DMS 273 treated with DMSO at 0.1 percent for 48 hours (cell line): Measurements from ENCODE around the gene RAP1A.
"Not testable (repeated sequence)": the region's sequence is repeated elsewhere in the genome, so short reads cannot be mapped to it uniquely, and the experiment has no call there.

Source experiments
- DNase-seq: peaks from one replicate; lab custom pipeline; 2025; lab: John Stamatoyannopoulos, UW

Gene RAP1A

DNA sequence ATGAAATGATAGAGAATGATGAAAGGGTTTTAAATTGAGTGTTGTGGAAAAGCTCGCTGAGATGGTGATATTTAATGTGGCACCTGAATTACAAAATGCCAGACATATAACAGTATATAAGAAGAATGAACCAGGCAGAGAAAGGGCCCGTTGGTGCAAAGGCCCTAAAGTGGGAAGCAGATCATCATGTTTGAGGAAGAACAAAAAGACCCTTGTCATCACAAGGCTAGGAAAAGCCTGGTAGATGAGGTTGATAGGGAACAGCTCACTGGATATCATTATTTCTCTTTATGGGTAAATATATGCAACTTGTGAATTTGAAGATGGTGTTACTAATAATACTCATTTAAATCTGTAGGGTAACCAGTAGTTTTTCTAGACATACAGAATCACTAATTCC is 11.0 kb downstream of the RAP1A start:
- DNase-seq = no peak

DNA sequence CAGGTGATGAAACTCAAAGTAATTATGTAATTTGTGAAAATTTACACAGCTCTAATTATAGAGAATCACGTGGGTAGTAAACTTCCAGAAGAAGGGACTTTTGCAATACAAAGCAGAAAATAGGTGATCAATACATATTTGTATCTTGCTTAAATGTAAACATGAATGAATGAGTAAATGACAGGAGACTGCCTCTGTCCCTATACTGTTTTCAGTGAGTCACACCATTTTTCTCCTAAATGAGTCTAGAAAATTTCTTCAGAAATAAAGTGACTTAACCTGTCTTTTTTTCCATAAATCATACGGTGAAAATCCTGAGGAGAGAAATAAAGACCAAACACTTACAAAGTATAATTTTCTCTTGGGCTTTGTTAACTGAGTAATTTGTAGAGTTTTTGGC is 11.9 kb downstream of the RAP1A start:
- DNase-seq = no peak

DNA sequence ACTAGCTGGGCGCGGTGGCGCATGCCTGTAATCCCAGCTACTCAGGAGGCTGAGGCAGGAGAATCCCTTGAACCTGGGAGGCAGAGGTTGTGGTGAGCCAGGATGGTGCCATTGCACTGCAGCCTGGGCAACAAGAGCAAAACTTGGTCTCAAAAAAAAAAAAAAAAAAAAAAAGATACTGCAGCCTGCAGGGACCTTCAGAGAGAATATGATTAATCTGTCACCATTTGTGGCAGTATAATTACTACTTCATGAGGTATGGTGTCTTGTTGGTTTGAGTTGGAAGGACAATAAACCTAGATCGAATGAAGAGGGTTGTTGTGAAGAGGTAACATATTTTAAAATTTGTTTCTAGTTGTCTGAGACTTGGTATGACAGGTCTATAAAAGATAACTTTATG is 13.2 kb downstream of the RAP1A start:
- DNase-seq = not testable (repeated sequence)

DNA sequence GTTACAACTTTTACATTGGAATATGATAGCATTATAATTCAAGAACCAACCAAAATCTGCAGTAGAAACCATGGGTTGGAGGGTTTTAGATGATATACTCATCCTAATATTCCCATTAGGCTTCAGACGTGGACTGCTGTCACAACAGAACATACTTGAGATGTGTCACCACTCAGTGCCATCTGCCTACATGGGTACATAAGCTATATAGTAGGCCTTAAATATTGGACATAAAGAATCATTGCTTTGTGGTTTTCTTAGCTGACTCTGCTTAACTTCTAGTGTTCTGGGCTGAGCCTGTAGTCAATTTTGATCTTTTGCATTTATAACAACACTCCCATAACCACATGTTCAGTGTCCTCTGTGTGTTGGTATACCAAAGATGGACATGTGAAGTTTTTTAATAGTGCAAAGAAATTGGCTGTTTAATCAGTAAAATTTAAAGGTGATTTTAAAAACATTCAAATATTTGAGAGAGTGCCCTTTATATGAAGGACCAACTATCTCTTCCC is 14.2 kb downstream of the RAP1A start:
- DNase-seq = no peak

DNA sequence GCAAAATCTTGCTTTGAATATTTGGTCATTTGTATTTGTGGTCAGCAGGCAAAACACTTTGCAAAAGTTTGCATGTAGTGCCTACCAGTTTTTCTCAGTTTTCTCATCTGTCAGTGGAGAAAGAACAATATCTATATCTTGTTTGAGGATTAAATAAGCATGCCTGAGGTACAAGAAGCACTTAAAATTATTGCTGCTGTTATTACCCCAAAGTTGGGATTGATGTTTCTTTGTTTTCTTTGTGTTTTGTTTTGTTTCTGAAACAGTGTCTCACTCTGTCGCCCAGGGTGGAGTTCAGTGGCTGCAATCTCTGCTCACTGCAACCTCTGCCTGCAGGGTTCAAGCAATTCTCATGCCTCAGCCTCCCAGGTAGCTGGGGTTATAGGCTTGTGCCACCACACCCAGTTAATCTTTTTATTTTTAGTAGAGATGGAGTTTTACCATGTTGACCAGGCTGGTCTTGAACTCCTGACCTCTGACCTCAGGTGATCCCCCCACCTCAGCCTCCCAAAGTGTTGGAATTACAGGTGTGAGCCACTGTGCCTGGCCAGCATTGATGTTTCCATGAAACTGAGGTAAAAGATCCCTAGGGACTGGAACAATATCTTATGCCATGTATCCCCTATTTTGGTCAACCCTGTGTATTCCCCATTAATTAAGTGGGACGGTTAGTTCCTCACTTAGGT is 15.9 kb downstream of the RAP1A start:
- DNase-seq = no peak

DNA sequence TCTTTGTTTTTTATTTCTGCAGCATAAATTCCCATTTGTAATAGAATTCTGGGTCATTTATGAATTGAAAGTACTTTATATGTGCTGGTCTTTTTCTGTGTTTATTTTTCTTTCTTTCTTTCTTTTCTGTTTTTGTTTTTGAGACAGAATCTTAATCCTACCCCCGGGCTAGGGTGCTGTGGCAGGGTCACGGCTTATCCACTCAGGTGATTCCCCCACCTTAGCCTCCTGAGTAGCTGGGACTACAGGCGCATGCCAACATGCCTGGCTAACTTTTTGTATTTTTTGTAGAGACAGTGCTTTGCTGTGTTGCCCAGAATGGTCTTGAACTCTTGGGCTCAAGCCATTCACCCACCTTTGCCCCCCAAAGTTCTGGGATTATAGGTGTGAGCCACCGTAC is 18.7 kb downstream of the RAP1A start:
- no peak for DNase-seq

DNA sequence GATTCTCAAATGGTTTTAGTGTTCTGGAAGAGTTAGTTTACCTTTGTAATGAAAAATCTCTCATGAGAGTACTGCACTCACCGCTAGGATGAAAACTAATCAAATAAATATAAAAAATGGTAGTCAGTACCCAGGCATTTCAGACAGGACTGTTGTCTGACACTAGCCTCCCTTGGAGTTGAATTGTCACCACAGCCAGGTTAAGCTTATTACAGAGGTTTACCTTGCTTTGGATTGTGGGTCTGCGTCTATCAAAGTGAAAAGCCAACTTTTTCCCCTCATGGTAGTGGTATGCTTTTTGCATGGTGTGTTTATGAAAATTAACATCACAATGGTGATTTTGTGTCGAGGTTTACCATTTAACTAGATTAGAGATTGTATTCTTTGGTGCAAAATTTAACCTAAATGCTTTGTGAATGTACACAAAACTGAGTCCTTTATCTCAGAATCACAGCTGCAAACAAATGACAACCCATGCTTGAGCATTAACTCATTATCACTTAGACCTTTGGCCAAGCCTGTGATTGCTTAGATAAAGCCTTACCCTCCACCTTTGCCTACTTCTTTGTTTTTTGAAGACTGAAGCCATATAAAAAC is 20.1 kb downstream of the RAP1A start:
- DNase-seq = no peak

DNA sequence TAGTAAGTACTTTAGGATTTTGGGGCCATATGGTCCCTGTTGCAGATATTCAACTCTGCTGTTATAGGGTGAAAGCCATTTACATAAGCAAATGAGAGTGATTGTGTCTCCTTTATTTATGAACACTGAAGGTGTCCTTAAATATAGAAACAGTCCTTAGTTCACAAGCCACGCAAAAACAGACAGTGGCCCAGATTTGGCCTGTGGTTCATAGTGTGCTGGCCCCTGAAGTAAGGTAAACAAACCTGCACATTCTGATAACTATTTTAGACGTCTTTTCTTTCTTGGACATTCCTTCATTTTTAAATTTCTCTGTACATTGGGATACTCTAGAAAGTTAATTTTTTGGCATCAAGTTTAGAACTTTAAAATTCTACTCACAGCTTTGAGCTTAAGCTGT is 23.5 kb downstream of the RAP1A start:
- DNase-seq = no peak

DNA sequence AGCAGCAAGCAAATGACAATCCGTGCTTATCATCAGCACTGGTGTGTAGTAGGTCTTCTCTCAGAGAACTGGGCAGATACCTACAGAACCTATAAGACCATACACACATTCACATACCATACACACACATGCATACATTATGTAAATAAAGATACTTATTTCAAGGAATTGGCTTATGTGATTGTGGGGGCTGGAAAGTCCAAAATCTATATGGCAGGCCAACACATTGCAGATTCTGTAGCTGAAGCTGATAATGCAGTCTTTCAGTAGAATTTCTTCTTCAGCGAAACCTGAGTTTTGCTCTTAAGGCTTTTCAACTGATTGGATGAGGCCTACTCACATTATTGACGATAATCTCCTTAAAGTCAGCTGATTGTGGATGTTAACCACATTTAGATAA is 24.1 kb downstream of the RAP1A start:
- DNase-seq = no peak

DNA sequence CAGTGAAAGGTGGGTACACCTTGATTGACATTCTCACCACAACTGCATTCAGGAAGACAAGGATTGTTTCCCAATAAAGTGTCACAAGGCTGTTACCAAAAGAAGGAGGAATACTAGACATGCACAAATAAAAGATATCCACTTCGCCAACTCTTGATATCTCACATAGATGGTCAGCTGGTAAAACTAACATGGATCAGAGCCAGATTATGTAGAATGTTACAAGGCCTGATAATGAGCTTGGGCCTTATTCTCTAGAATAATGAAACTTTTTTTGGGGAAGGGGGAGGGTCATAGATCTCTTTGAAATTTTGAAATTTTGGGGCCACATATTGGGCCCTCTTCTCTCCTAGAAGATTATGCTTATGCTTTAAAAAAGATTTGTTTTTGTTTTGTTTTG is 24.9 kb downstream of the RAP1A start:
- no peak for DNase-seq

DNA sequence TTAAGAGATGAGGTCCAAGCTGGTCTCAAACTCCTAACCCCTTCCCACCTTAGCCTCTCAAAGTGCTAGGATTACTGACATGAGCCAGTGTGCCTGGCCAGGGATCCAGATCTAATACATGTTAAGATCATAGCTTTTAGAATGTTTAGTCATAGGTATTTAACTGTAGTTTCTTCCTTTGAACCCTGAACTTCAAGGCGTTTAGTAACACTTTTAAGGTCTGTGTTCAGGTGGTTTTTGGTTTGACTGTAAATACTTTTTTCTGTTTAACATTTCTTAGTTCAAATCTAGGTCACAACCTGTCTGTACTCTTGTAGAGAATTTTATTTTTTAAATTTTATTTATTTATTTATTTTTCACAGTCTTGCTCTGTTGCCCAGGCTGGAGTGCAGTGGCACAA is 28.1 kb downstream of the RAP1A start:
- no peak for DNase-seq

DNA sequence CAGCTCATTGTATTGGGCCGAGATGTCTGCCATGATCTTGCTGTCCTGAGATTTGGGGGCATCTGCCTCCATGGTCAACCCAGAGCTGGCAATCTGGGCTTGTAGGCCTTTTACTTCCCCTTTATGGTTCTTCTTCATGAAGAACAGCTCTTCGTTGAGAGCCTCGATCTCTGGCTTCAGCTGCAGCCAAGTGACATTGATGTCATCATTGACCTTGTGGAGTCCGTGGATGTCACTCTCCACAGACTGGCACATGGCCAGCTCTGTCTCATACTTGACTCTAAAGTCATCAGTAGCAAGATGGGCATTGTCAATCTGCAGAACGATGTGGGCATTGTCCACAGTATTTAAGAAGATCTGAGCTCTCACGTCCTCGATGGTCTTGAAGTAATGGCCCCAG is 29.2 kb downstream of the RAP1A start:
- DNase-seq = no peak

DNA sequence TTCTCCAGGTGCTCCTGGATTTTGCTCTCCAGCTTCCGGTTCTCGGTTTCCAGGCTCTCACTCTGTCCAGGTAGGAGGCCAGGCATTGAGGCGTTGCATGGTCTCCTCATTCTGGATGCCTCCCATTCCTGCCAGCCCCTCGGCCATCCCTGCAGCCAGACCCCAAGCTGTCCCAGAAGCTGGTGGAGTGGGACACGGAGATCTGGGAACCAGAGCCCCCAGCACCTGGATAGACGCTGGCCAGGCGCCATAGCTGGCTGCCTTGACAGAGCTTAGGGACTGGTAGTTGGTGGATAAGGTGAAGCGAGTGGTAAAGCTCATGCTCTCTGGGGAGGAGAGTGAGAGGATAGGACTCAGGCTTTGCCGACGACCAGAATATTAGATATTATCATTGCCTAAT is 29.6 kb downstream of the RAP1A start:
- DNase-seq = no peak

DNA sequence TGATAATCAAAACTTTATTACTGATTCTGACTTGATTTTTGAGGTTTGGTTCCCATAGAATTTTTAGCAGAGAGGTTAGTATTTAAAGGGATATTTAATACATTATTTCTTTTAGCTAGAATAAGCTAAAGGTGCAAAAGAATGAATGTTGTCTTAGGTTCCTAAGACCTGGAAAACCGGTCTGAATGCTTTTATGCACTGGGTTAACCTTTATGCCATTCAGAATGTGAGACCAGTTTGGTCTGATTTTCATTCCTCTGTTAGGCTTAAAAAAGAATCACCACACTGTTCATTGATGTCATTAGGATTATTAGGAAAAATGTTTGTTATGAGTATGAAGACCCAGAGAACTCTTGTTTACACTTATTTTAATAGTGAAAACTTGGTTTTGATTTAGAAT is 30.1 kb downstream of the RAP1A start:
- DNase-seq = no peak

DNA sequence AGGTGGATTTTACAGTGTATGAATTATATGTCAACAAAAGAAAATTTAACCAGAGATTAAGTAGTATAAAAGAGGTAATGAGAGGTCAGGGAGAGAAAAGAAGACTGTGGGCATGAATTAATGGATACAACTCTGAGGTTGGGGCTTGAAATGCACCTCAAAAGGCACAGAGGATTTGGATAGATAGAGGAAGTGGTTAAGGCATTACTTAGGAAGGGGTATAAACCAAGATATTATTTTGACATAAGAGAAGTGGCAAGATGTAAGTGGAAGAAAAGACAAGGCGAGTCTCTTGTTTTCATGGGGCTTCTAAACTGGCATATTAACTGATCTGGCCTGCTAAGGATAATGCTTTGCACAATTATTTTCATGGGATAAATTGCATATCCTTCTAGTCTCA is 34.1 kb downstream of the RAP1A start:
- DNase-seq = no peak

DNA sequence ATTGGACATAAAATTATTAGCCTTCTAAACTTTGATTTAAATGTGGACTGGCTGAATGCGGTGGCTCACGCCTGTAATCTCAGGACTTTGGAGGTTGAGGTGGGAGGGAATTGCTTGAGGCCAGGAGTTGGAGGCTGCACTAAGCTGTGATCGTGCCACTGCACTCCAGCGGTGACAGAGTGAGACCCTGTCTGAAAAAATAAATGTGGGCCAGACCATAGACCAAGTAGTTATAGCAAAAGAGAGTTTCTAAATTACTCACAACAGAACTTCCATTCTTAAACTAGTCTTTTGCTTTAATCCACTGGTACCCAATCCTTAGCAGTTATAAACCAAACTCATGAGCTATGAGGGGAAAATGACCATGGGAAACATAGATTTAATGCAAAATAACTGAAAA is 35.2 kb downstream of the RAP1A start:
- no peak for DNase-seq

DNA sequence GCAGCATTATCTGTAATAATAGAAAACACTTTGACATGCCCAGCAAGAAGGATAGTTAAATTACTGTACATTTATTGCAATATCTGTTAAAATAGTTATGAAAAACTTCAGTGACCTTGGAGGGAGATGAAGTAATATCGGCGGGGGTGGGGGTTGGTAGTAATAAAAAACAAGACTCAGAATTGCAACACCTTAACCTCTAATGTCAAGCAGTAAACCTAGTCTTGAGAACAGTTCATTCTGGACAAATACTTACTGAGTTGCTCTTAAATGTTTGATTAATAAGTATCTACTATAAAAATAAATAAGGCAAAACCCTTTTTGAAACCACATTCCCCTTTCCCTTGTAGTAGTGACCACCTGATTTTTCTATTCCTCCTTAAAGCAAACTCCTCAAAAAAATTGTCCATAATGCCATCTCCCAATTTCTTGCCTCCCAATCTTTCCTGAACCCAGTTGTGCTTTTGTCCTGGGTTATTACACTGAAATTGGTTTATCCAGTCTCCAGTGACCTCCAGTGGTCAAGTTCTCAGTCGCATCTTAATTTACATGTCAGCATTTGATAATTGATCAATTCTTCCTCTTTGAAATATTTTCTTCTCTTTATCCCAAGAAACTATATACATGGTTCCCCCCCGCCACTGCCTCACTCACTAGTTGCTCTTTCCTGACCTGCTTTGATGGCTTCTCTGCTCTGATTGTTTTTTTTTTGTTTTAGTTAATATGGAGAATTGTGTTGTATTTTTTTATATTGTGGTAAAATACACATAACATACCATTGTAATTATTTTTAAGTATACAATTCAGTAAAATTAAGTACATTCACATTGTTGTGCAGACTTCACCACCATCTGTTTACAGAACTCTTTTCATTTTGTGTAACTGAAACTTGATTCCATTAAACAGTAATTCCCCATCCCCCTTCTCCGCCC is 36.8 kb downstream of the RAP1A start:
- DNase-seq = no peak

DNA sequence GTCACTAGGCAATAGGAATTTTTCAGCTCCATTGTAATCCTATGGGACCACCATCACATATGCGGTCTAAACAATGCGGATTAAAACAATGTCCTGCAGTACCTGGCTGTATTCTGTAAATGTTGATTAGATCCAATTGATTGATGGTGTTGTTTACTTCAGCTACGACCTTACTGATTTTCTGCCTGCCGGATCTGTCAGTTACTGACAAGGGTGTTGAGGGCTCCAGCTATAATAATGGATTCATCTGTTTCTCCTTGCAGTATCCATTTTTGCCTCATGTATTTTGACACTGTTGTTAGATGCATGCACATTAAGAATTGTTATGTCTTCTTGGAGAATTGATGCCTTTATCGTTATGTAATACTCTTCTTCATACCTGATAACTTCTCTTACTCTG is 39.0 kb downstream of the RAP1A start:
- DNase-seq = no peak

DNA sequence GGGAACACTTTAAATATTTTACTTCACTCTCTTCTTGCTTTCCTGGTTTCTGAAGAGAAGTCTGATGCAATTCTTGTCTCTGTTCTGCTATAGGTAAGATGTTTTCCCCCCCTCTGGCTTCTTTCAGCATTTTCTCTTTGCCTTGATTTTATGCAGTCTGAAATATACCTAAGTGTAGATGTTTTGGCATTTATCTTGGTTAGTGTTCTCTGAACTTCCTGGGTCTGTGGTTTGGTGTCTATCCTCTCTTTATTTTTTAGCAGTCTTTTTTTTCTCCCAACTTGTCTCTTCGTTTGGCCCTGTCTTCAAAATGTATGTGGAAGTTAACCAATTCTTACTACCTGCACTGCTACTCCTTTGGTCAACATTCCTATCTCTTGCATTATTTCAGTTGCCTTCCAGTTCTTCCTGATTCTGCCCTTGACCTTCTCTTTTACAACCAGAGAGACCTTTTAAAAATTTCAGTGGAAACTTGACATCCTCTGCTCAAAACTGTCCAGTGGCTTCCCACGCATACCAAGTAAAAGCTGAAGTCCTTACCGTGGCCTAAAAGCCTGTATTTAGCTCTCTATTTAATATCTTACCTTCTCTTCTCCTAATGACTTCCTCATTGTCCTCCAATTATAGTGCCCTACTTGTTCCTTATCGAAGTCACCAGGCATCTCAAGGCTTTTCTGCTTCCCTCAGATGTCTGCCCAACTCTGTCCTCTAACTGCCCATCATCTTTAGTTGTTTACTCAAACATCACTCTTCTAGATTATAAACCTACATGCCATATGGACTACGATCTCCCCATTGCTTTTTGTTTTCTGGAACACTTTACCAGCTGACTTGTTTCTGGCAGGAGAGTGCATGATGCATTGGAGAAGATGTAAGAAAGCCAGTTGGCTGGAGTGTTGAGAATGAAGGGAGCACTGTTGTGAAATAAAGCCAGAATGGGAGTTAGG is 40.9 kb downstream of the RAP1A start:
- no peak for DNase-seq

DNA sequence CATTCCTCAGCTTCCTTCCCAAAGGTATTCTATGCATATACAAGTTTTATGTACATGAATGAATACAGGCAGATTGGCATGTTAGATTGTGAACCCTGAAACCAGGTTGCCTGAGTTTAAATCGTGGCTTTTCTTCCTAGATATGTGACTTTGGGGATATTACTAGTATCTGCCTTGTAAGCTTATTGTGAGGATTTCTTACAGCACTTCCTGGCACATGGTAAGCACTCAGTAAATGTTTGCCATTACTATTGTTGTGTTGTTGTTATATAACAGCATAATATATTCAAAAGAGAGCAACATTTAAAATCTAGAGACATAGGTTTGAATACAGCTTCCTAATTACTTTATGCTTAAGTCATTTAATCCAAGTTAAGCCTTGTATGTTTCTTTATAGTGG is 45.1 kb downstream of the RAP1A start:
- DNase-seq = no peak

DNA sequence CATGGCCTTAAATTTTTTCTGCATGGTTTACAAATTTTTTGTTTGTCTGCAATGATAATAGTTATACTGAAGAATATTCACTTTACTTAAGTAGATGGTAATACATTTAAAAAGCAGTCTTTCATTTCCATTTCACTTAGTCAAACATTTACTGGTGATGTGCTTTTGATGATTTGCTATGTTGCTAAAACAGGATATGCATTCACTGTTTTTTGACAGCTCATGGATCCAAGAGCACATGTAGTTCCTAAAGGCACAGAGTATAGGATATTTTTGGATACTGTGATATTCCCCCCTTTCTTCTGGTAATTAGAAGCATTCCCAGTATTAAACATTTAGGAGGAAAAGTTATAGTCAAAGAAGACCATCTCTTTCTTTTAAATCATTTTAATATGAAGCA is 45.9 kb downstream of the RAP1A start:
- no peak for DNase-seq

DNA sequence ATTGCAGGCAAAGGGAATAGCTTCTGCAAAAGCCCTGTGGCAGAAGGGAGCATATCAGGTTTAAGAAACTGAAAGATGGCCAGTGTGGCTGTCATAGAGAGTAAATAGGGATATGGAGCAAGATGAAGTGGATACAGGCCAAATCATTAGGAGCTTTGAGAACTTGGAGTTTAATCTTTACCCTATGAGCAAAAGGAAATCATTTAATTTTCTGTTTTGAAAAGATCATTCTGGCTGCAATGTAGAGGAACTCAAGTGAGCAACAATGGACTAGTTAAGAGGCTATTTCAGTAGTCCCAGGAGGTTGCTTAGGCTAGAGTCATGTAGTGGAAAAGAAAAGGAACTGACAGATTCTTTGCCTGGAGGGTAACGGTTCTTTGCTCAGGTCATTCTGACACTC is 47.2 kb downstream of the RAP1A start:
- no peak for DNase-seq
